HG03135 (cell line): ENCODE measurements around the gene KCNJ9.

Source experiments
- ATAC-seq: cut with Tn5 transposase; IDR thresholded peaks from one replicate; pipeline ENCODE4 v1.9.1; 2021; ENCODE audit warnings: mild to moderate bottlenecking, moderate library complexity; ENCODE audit not compliant: unreplicated experiment

KCNJ9 gene

GRCh38 chr1:160066829-160067745, 14.3 kb upstream of the KCNJ9 start:
- ATAC-seq: no peak

- ATAC-seq: no peak
These were observed 13.1 kb upstream of the KCNJ9 start for GRCh38 chr1:160068225-160068624.

- no peak for ATAC-seq
These were observed 11.7 kb upstream of the KCNJ9 start, which contains the start of gene KCNJ10 for GRCh38 chr1:160069460-160070231. Gene KCNJ10, minus strand, starts transcription at chr1:160070160. Its CDS starts 27,628 bp downstream, at chr1:160042532.

- no peak for ATAC-seq
These were observed 10.8 kb upstream of the KCNJ9 start for GRCh38 chr1:160070243-160071163.

GRCh38 chr1:160071289-160071688, 10.0 kb upstream of the KCNJ9 start:
- ATAC-seq: no peak

GRCh38 chr1:160074865-160075264, 6.5 kb upstream of the KCNJ9 start:
- no peak for ATAC-seq

- no peak for ATAC-seq
These were observed 5.5 kb upstream of the KCNJ9 start for GRCh38 chr1:160075836-160076235.

- no peak for ATAC-seq
These were observed 5.0 kb upstream of the KCNJ9 start for GRCh38 chr1:160076295-160076694.

- ATAC-seq: no peak
These were observed 3.9 kb upstream of the KCNJ9 start for GRCh38 chr1:160077486-160077885.

GRCh38 chr1:160078512-160079195, 2.7 kb upstream of the KCNJ9 start:
- ATAC-seq: peak; percentile 76

- no peak for ATAC-seq
These were observed 1.9 kb upstream of the KCNJ9 start for GRCh38 chr1:160079448-160079847.

GRCh38 chr1:160080381-160081100, 797 bp upstream of the KCNJ9 start:
- no peak for ATAC-seq

- ATAC-seq: no peak
These were observed 1.1 kb downstream of the KCNJ9 start for GRCh38 chr1:160082487-160082886.

GRCh38 chr1:160082926-160083325, 1.6 kb downstream of the KCNJ9 start:
- no peak for ATAC-seq

- ATAC-seq: peak; percentile 72
These were observed 2.8 kb downstream of the KCNJ9 start for GRCh38 chr1:160083968-160084770.

GRCh38 chr1:160084771-160085321, 3.5 kb downstream of the KCNJ9 start:
- ATAC-seq: no peak

GRCh38 chr1:160085686-160086455, 4.5 kb downstream of the KCNJ9 start:
- ATAC-seq: no peak

GRCh38 chr1:160086456-160086892, 5.1 kb downstream of the KCNJ9 start:
- no peak for ATAC-seq
